ENCODE results near the gene CEP57L1.

- no peak for TF ChIP-seq POLR2A (IDR thresholded peaks at IDR 0.05; ENCODE audit: low read length)
- no peak for TF ChIP-seq GATA1 (IDR thresholded peaks at IDR 0.05; ENCODE audit: low read depth, low read length)
These were observed 79.6 kb downstream of the CEP57L1 start for GRCh38 chr6:109174916-109175315.
